Measurements from ENCODE around the gene FRS2. TPM values are rescaled to one million over a fixed set of nuclear protein-coding genes. Genes with fewer than 3 reads are reported as not detected.

FRS2 gene
- total and polyA plus RNA-seq, 10 donors, result 3.4 to 51.7 (median 26.5) TPM

- intact Hi-C loops (cut with DNase I; ENCODE audit: low total_unique reads), result loop anchor here (10.0 kb wide), 1 partner anchor 84 kb away; no protein-coding TSS in a partner anchor
- Histone ChIP-seq H3K27ac (no peak overlapping the region), H3K4me1 (peaks cover 2 to 80% (median 40%) of the 10 kb centered on the region in 6 donors), H3K27me3 (replicated peaks in 1 of 7) (no peaks in the 10 kb centered on the region), H3K36me3 (peaks cover 0 to 5% (median 0%) of the 10 kb centered on the region in 6 donors), H3K9me3 (no peaks in the 10 kb centered on the region), H3K4me3 (no peak overlapping the region)
- DNase-seq, result no peak
- TF ChIP-seq CTCF (IDR thresholded peaks at IDR 0.05 in 8 of 11, conservative IDR thresholded peaks at IDR 0.05 in 3 of 11) (no peak), POLR2AphosphoS5 (IDR thresholded peaks at IDR 0.05) (no peak), POLR2A (IDR thresholded peaks at IDR 0.05) (no peak)
Observed at GRCh38 chr12:69481133-69481532, 10.9 kb downstream of the FRS2 start.

DNA sequence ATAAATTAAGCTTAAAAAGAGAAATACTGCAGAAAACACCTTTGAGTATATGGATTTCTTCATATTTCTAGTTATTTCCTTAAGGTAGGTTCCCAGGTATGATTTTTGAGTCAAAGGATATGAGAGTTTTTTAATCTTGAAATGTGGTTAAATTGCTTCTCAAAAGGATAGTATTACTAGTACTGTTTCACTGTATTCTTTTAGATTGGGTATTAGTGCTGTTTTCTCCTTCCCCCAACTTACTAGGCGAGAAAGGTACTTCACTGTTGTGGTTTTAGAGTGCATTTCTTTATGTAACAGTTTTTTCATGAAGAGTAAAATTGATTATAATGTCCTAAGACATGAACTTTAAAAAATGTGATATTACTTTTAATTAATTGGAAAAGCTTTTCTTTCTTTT lies 13.5 kb downstream of the FRS2 start:
- no peak for DNase-seq
- H3K4me3 ChIP-seq, result no peak overlapping the region
- H3K27me3 ChIP-seq (replicated peaks in 1 of 7), result no peaks in the 10 kb centered on the region
- peaks cover 0 to 26% (median 8%) of the 10 kb centered on the region in 6 donors for H3K36me3 ChIP-seq
- H3K9me3 ChIP-seq, result peaks cover 0 to 17% (median 12%) of the 10 kb centered on the region in 8 donors
- intact Hi-C loops (cut with DNase I; ENCODE audit: low total_unique reads), result loop anchor here (10.0 kb wide), 1 partner anchor 81 kb away; no protein-coding TSS in a partner anchor
- TF ChIP-seq POLR2AphosphoS5 (IDR thresholded peaks at IDR 0.05) (no peak), CTCF (IDR thresholded peaks at IDR 0.05 in 8 of 11, conservative IDR thresholded peaks at IDR 0.05 in 3 of 11) (no peak), POLR2A (IDR thresholded peaks at IDR 0.05) (no peak)
- H3K27ac ChIP-seq, result no peak overlapping the region
- H3K4me1 ChIP-seq, result peaks cover 0 to 73% (median 33%) of the 10 kb centered on the region in 6 donors
- 88 to 100% (median 89%) methylated on average over 1 of the region's 1 CpG for WGBS, 5 donors

DNA sequence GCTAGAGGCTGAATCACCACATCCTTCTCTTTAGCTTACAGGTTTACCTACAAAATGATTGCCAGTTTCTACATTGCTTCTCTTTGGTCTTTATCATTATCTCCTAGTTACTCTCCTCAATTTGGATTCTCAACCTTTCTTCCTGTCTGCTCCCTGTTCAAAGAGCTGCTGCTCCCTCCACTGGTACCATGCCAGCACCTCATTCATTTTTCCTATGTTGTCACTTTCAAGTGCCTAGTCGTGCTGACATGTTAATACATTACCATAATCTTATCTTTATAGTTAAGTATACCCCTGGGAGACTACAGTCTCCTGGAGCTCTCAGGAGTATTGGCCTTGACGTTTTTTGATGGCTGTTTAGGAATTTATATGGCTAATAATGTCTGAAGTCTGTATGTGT lies 14.2 kb downstream of the FRS2 start:
- no peaks in the 10 kb centered on the region for H3K27me3 ChIP-seq (replicated peaks in 1 of 7)
- WGBS, 5 donors, result 53 to 74% (median 63%) methylated on average over 2 of the region's 2 CpGs
- H3K4me1 ChIP-seq, result peaks cover 0 to 75% (median 33%) of the 10 kb centered on the region in 6 donors
- intact Hi-C loops (cut with DNase I; ENCODE audit: low total_unique reads), result loop anchor here (10.0 kb wide), 1 partner anchor 80 kb away; no protein-coding TSS in a partner anchor
- peaks cover 0 to 26% (median 8%) of the 10 kb centered on the region in 6 donors for H3K36me3 ChIP-seq
- no peak overlapping the region for H3K4me3 ChIP-seq
- TF ChIP-seq POLR2AphosphoS5 (IDR thresholded peaks at IDR 0.05) (no peak), POLR2A (IDR thresholded peaks at IDR 0.05) (no peak)
- no peak overlapping the region for H3K27ac ChIP-seq
- peaks cover 0 to 17% (median 12%) of the 10 kb centered on the region in 8 donors for H3K9me3 ChIP-seq
- no peak for DNase-seq

DNA sequence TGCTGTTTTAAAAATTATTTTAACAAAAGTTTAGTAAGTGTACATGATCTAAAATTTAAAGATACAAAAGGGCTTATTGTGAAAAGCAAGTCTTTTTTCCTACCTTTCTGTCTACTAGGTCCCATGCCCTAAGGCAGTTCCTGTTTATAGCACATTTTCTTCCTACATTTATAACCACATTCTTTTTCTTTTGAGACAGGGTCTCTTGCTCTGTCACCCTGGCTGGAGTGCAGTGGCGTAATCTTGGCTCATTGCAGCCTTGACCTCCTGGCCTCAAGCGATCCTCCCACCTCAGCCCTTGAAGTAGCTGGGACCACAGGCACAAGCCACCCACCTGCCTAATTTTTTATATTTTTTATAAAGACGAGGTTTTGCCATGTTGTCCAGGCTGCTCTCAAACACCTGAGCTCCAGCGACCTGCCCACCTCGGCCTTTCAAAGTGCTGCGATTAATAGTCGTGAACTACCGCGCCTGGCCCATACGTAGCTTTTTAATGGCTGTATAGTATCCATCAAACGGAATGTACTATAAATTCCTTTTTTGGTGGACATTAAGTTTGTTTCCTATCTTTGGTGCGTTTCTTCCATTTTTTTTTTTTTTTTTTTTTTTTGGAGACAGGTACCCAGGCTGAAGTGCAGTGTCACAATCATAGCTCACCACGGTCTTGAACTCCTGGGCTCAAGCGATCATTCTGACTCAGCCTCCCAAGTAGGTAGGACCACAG lies 20.9 kb downstream of the FRS2 start:
- no peak overlapping the region for H3K4me3 ChIP-seq
- intact Hi-C loops (cut with DNase I; ENCODE audit: low total_unique reads), result no loop called here
- TF ChIP-seq CTCF (IDR thresholded peaks at IDR 0.05 in 8 of 11, conservative IDR thresholded peaks at IDR 0.05 in 3 of 11) (no peak), POLR2AphosphoS5 (IDR thresholded peaks at IDR 0.05) (no peak), POLR2A (IDR thresholded peaks at IDR 0.05) (no peak)
- H3K9me3 ChIP-seq, result peaks cover 0 to 17% (median 12%) of the 10 kb centered on the region in 8 donors
- H3K27me3 ChIP-seq (replicated peaks in 1 of 7), result no peaks in the 10 kb centered on the region
- peaks cover 0 to 27% (median 8%) of the 10 kb centered on the region in 6 donors for H3K36me3 ChIP-seq
- no peak overlapping the region for H3K27ac ChIP-seq
- peaks cover 0 to 30% (median 2%) of the 10 kb centered on the region in 6 donors for H3K4me1 ChIP-seq
- WGBS, 5 donors, result 91 to 95% (median 93%) methylated on average over 14 of the region's 14 CpGs
- no peak for DNase-seq

Measured in spleen (tissue), 11 donors.